ENCODE measurements around the gene PNMA8B.

DNA sequence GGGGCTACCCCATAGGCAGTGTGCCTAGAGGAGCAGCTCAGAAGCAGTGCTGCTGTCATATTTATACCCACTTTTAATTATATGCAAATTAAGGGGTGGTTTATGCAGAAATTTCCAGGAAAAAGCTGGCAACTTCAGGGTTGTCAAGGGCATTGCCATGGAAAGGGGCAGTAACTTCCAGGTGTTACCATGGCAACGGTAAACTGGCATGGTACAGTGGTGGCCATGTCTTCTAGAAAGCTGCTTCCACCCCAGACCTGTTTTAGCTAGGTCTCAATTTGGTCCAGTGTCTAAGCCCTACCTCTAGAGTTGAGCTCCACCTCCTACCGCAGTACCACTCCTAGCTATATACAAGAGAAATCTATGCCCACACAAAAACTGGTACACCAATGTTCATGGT, 35.6 kb downstream of the PNMA8B start:
- TF ChIP-seq, protein P1, sequence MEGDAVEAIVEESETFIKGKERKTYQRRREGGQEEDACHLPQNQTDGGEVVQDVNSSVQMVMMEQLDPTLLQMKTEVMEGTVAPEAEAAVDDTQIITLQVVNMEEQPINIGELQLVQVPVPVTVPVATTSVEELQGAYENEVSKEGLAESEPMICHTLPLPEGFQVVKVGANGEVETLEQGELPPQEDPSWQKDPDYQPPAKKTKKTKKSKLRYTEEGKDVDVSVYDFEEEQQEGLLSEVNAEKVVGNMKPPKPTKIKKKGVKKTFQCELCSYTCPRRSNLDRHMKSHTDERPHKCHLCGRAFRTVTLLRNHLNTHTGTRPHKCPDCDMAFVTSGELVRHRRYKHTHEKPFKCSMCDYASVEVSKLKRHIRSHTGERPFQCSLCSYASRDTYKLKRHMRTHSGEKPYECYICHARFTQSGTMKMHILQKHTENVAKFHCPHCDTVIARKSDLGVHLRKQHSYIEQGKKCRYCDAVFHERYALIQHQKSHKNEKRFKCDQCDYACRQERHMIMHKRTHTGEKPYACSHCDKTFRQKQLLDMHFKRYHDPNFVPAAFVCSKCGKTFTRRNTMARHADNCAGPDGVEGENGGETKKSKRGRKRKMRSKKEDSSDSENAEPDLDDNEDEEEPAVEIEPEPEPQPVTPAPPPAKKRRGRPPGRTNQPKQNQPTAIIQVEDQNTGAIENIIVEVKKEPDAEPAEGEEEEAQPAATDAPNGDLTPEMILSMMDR (IDR thresholded peaks at IDR 0.05), result no peak
- no peak for TF ChIP-seq POLR2A (IDR thresholded peaks at IDR 0.05)
